Choroid plexus epithelial cell (primary cell): Measurements from ENCODE around the gene NXPE3.
A peak's percentile ranks its signal among the peaks of the same experiment; 100 is the strongest.

Experiments used
- DNase-seq: peaks from one replicate; pipeline ENCODE4 v3.0.0-alpha.2; 2010; ENCODE audit warnings: low read depth
- H3K4me3 ChIP-seq: 2 replicates; pipeline ENCODE4 v1.5.1; 2011; ENCODE audit warnings: low read depth, mild to moderate bottlenecking, control low read depth, low read length, moderate library complexity
- TF ChIP-seq, protein P1 (sequence below): conservative IDR thresholded peaks from 2 replicates; pipeline ENCODE4 v1.5.1; 2011; ENCODE audit warnings: low read depth, mild to moderate bottlenecking, control low read depth, inconsistent platforms, low read length, moderate library complexity

The NXPE3 gene

DNA sequence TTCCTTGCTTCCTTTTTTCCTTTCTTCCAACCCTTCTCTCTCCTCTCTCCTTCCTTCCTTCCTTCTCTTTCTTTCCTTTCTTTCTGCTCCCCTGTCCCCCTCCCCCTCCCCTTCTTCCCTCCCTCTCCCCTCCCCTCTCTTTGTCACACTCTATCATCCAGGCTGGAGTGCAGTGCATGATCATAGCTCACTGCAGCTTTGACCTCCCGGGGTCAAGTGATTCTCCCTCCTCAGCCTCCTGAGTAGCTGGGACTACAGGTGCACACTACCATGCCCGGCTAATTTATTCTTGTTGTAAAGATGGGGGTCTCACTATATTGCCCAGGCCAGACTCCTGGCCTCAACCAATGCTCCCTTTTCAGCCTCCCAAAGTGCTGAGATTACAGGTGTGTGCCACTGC, 89.0 kb downstream of the NXPE3 start:
- no peak for DNase-seq
- H3K4me3 ChIP-seq = no peak overlapping the region
- TF ChIP-seq, protein P1, sequence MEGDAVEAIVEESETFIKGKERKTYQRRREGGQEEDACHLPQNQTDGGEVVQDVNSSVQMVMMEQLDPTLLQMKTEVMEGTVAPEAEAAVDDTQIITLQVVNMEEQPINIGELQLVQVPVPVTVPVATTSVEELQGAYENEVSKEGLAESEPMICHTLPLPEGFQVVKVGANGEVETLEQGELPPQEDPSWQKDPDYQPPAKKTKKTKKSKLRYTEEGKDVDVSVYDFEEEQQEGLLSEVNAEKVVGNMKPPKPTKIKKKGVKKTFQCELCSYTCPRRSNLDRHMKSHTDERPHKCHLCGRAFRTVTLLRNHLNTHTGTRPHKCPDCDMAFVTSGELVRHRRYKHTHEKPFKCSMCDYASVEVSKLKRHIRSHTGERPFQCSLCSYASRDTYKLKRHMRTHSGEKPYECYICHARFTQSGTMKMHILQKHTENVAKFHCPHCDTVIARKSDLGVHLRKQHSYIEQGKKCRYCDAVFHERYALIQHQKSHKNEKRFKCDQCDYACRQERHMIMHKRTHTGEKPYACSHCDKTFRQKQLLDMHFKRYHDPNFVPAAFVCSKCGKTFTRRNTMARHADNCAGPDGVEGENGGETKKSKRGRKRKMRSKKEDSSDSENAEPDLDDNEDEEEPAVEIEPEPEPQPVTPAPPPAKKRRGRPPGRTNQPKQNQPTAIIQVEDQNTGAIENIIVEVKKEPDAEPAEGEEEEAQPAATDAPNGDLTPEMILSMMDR = no peak

DNA sequence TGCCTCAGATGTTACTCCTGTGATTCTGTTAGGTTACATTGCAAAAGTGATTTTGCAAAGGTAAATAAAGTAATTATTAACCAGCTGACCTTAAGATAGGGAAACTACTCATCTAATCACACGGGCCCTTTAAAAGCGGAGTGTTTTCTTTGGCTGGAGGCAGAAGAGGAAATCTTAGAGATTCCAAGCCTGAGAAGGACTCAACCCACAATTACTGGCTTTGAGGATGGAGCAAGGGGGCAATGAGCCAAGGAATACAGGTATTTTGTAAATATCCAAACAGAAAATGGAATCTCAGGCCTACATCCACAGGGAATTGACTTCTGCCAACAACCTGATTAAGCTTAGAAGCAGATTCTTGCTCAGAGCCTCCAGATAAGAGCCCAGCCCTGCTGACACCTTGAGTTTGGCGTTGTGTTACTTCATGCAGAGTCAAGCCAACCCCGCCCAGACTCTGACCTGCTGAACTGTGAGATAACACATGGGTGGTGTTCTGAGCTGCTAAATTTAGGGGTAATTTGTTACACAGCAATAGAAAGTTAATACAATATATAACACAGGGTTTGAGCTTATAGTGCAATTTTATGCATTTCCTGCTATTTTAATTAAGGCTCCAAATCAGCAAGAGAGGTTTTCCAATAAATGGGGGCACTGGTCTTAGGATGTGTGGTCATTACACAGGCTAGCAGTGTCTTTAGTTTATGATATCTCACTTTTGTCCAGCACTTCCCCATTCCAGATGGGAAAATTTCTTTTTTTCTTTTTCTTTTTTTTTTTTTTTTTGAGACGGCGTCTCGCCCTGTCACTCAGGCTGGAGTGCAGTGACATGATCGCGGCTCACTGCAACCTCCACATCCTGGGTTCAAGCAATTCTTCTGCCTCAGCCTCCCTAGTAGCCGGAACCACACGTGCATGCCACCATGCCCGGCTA, 89.8 kb downstream of the NXPE3 start:
- H3K4me3 ChIP-seq = no peak overlapping the region
- TF ChIP-seq, protein P1 = no peak
- DNase-seq = peak; percentile 75

DNA sequence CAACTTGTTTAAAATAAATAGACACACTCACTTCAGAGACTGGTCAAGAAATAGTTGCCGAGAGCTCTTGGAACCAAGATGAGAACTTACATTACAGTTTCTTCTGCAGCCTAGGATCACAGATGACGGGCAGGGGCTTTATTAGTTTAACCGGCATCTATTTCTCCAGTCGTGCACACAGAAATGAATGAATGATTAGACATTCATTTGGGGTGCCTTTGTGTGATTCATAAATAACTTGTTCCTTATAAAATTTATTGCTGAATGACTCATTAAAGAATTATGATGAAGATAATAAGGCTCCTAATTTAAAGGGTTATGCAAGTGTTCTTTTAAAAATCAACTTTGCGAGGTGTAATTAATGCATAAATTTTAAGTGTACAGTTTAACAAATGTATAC, 91.1 kb downstream of the NXPE3 start:
- no peak for DNase-seq

DNA sequence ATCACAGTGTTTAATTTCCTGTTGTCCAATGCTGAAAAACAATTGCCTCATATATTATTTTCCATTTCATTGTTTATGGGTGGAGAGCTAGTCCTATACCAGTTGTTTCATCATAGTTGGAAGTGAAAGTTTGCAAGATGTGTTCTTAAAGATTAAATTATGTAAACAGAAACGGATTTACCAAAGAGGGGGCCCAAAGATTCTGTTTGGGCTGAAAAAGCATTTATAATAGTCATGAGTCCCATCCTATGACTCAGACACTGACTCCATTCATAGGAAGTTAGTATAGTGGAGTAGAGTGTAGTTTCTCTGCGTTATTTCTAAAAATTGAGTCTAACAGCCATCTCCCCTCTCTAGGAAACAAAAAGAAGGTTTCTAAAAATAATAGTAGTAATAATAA, 94.6 kb downstream of the NXPE3 start:
- DNase-seq = peak; percentile 77
- H3K4me3 ChIP-seq = no peak overlapping the region
- TF ChIP-seq, protein P1 = no peak

More for the DNA sequence above, 91.1 kb downstream of the NXPE3 start:
- H3K4me3 ChIP-seq = no peak overlapping the region
- TF ChIP-seq, protein P1 = no peak

DNA sequence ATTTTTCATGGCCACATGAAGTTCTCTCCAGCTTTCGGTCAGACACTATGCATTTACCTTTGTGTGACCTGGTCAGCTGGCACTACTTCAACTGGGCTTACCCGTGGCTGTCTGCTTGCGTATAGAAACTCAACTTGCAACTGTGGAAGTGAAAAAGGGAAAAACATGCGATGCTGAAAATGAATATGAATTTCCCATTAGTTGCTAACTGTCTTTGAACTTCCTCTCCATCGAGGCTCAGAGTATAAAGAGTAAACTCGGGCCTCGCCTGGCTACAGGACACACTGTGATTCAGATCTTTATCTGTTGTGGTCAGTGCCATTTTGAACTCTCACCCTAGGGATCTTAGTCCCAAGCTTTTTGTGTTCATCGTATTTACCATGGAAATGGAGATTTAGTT, 97.1 kb downstream of the NXPE3 start:
- no peak for DNase-seq
- H3K4me3 ChIP-seq = no peak overlapping the region
- TF ChIP-seq, protein P1 = no peak
